Parathyroid adenoma (tissue), 2 donors: ENCODE measurements around the gene PLEKHA6.

ENCODE experiments used
- H2AFZ ChIP-seq: fragments of 300-600 bp; sonication (generic); one replicate; pipeline ENCODE4 v1.7.0; 2017; ENCODE audit warnings: antibody characterized with exemption, mild to moderate bottlenecking
- H3K27ac ChIP-seq: fragments of 300-600 bp; sonication (generic); one replicate; pipeline ENCODE4 v1.7.0; 2017
- H3K27me3 ChIP-seq: fragments of 300-600 bp; sonication (generic); one replicate; pipeline ENCODE4 v1.7.0; 2017; ENCODE audit warnings: low read length; ENCODE audit not compliant: control insufficient read depth, insufficient read depth
- H3K36me3 ChIP-seq: fragments of 300-600 bp; sonication (generic); one replicate; pipeline ENCODE4 v1.7.0; 2017; ENCODE audit warnings: low read length; ENCODE audit not compliant: control insufficient read depth, insufficient read depth
- H3K4me1 ChIP-seq: fragments of 300-600 bp; sonication (generic); one replicate; pipeline ENCODE4 v1.7.0; 2017; ENCODE audit warnings: control low read depth
- H3K4me2 ChIP-seq: fragments of 300-600 bp; sonication (generic); one replicate; pipeline ENCODE4 v1.7.0; 2017; ENCODE audit warnings: low read length
- H3K4me3 ChIP-seq: fragments of 300-600 bp; sonication (generic); one replicate; pipeline ENCODE4 v1.7.0; 2017; ENCODE audit warnings: low read depth, low read length
- H3K79me2 ChIP-seq: fragments of 300-600 bp; sonication (generic); one replicate; pipeline ENCODE4 v1.7.0; 2017; ENCODE audit warnings: control low read depth
- H3K9ac ChIP-seq: fragments of 300-600 bp; sonication (generic); one replicate; pipeline ENCODE4 v1.7.0; 2017; ENCODE audit warnings: mild to moderate bottlenecking
- H3K9me3 ChIP-seq: fragments of 300-600 bp; sonication (generic); one replicate; pipeline ENCODE4 v1.7.0; 2017; ENCODE audit warnings: low read length; ENCODE audit not compliant: control insufficient read depth
- CTCF ChIP-seq: fragments of 300-600 bp; sonication (generic); IDR thresholded peaks from one replicate; pipeline ENCODE4 v1.7.0; 2017; ENCODE audit warnings: antibody characterized with exemption, mild to moderate bottlenecking
- donor health status: primary hyperparathyroidism.

The PLEKHA6 gene

GRCh38 chr1:204216880-204217647, 142.7 kb downstream of the PLEKHA6 start:
- Histone ChIP-seq H3K4me2 (no peak overlapping the region), H2AFZ (no peak overlapping the region), H3K4me1 (no peaks in the 10 kb centered on the region), H3K27ac (no peak overlapping the region), H3K4me3 (no peak overlapping the region), H3K79me2 (no peaks in the 10 kb centered on the region), H3K27me3 (no peaks in the 10 kb centered on the region), H3K9ac (no peak overlapping the region), H3K9me3 (no peaks in the 10 kb centered on the region), H3K36me3 (no peaks in the 10 kb centered on the region)
- TF ChIP-seq CTCF: no peak

- no peaks in the 10 kb centered on the region for H3K27me3 ChIP-seq
- no peaks in the 10 kb centered on the region for H3K4me1 ChIP-seq
- no peaks in the 10 kb centered on the region for H3K9me3 ChIP-seq
- no peak overlapping the region for H3K4me2 ChIP-seq
- H3K4me3 ChIP-seq: no peak overlapping the region
- no peaks in the 10 kb centered on the region for H3K36me3 ChIP-seq
- H3K79me2 ChIP-seq: no peaks in the 10 kb centered on the region
- H3K9ac ChIP-seq: no peak overlapping the region
- no peak overlapping the region for H3K27ac ChIP-seq
- no peak overlapping the region for H2AFZ ChIP-seq
- no peak for TF ChIP-seq CTCF
Measured at GRCh38 chr1:204216236-204216635, 143.5 kb downstream of the PLEKHA6 start.

GRCh38 chr1:204213668-204214662, 145.8 kb downstream of the PLEKHA6 start, which contains the start of gene GOLT1A:
Gene GOLT1A (minus strand): TSS chr1:204213988. CDS start chr1:204213906, 82 bp downstream.
- Histone ChIP-seq H3K27ac (no peak within 1 kb of the TSS), H3K4me2 (peak within 1 kb of the TSS; percentile 71), H3K27me3 (no peaks in the 10 kb centered on the region), H3K9ac (no peak within 1 kb of the TSS), H3K9me3 (no peaks in the 10 kb centered on the region), H3K4me1 (no peaks in the 10 kb centered on the region), H3K4me3 (peak within 1 kb of the TSS; percentile 46), H2AFZ (peak within 1 kb of the TSS; percentile 44), H3K36me3 (no peaks in the 10 kb centered on the region), H3K79me2 (no peaks in the 10 kb centered on the region)
- peak; percentile 29 for TF ChIP-seq CTCF

- Histone ChIP-seq H3K27me3 (no peaks in the 10 kb centered on the region), H3K4me1 (no peaks in the 10 kb centered on the region), H3K79me2 (no peaks in the 10 kb centered on the region), H3K9me3 (no peaks in the 10 kb centered on the region), H3K4me2 (no peak overlapping the region), H3K27ac (no peak overlapping the region), H3K36me3 (no peaks in the 10 kb centered on the region), H3K4me3 (no peak overlapping the region), H3K9ac (no peak overlapping the region), H2AFZ (no peak overlapping the region)
- no peak for TF ChIP-seq CTCF
Measured at GRCh38 chr1:204212715-204213114, 147.0 kb downstream of the PLEKHA6 start.
